Activated CD8-positive, alpha-beta memory T cell treated with anti-CD3 and anti-CD28 coated beads for 48 hours (primary cell): ENCODE results near the gene HIGD1B.

Source experiments
- DNase-seq, 3 experiments: peaks; one replicate each; pipeline ENCODE4 v3.0.0-alpha.2; 2020; ENCODE audit warnings: low read depth in 2 of 3, low spot score in 2 of 3

HIGD1B gene

DNA sequence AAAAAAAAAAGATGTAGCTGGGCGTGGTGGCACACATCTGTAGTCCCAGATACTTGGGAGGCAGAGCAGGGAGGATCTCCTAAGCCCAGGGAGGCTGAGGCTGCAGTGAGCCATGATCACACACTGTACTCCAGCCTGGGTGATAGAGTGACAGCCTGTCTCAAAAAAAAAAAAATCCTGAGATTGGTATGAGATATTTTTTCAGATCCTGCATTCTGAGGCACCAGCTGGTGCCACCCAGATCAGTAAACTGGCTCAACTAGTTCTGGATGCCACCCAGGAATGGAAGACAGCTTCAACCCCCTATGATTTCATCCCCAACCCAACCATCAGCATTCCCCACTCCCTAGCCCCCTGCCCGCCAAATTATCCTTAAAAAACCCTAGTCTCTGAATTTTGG, 10.5 kb upstream of the HIGD1B start:
- no peak for DNase-seq

DNA sequence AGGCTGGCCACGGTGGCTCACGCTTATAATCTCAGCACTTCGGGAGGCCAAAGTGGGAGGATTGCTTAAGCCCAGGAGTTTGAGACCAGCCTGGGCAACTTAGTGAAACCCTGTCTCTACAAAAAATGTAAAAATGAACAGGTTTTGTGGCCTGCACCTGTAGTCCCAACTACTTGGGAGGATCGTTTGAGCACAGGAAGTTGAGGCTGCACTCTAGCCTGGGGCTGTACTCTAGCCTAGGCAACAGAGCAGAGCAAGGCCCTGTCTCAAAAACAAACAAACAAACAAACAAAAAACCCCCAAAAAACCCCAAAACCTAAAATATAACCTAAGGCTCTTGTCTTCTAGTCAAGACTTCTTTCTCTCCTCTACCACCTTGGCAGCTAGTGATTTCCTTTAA, 7.4 kb upstream of the HIGD1B start:
- no peak for DNase-seq

- no peak for DNase-seq
Observed at GRCh38 chr17:44840936-44841335, 6.7 kb upstream of the HIGD1B start.

DNA sequence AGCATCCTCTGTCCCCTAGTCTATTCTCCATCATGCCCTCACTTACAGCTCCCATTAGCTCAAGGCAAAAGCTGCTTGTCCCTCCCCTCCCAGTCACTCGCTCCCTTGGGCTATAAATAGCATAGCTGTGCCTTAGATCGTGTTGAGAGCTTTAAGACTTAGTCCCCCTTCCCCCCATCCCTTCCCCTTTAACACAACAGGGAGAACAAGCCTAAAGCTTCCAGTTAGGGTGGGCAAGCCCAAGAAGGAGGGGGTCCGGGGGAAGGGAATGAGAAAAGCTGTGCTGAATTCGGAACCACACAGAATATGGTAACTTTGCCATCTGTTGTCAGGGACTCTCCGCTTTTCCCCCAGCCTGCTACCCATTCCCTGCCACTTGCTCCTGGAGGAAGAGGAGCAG, 4.9 kb upstream of the HIGD1B start:
- DNase-seq = no peak

- DNase-seq = no peak
Observed at GRCh38 chr17:44844390-44844830, 3.3 kb upstream of the HIGD1B start.

DNA sequence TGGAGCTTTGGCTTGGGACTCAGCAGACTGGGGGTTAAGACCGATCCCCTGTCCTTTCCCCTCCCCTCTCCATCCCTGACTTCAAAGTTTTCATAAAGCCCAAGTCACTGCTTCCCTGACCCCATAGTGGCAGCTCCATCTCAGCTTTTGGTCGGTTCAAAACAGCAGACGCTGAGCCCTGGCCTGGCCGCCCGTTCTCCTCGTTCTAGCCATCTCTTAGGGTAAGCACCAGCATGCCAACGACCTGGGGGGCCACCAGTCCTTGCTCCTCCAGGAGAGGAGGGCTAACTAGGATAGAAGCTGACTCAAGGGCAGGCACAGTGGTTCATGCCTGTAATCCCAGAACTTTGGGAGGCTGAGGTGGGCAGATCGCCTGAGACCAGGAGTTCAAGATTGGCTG, 1.5 kb upstream of the HIGD1B start:
- DNase-seq = no peak

DNA sequence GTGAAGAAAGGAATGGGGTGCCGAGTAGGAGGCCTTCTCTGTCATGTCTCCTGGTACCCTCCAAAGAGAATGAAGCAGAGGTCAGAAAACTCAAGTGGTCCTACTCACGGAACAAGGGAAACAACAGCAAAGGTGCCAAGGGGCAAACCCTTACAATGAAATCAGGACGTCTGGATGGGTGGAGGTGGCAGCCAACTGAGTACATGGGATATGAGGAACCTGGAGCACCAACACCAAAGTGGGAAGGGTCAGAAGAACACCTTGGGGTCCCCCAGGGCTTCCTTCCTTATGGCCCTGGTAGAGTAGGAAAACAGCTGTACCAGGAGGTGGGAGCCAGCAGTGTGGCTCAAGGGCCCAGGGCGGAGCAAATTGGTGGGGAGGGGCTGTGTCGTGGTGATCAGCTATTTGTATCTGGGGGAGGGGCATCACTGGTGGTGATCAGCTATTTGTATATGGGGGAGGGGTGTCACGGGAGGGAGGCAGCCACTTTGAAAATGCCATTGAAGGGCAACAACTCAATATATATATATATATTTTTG, 643 bp downstream of the HIGD1B start:
- no peak for DNase-seq

- no peak for DNase-seq
Observed at GRCh38 chr17:44848961-44849489, 1.3 kb downstream of the HIGD1B start.

GRCh38 chr17:44850025-44850424, 2.3 kb downstream of the HIGD1B start:
- no peak for DNase-seq

DNA sequence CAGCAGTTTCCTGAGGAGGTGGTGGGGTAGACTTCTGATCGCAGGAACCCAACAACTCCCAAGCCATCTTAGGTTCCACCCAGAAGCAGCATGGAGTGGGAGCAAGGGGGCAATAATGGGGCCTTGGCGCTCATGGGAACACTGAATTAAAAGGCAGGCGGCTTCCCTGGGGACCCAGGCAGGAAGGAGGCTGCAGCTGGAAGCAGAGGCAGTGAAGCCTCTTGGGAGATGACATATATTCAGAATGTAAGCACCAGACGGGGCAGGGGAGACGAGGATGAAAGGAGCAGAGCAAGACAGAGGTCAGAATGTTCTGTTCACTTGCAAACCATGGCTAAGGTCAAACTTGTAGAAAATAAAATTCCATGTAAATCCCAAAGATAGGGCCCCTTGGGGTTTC, 2.9 kb downstream of the HIGD1B start:
- DNase-seq = no peak

DNA sequence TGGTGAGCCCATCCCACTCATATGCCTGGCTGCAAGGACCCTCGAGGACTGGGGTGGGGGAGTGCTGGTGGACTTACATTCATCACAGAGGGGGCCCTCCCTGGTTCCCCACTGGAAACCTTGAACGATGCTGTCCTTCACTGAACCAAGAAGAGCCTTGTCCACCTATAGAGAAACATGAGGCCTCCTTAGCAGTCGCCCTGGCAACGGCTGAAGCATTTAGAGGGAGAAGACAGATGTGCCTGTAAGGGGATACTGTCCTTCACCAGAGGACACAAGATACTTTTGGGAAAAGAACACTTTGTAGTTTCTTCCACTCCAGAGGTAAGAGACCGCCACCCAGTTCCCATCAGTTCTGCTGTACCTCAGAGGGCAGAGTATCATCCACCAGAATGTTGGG, 6.5 kb downstream of the HIGD1B start:
- DNase-seq = no peak

DNA sequence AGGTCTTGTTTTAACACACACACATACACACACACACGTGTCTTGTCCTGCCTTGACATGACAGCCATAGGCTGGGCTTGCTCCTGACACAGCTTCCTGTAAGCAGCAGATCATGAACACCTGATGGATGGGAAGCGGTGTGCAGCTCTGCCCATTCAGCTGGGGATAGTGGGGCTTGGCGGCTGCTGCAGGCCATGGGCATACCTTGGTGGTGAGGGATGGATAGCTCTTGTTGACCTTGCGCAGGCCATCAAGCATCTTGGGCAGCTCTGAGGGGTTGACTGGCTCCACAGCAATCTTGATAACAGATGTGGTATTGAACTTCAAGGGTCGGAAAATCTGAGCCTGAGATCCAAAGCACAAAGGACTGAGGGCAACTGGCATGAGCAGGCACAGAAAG, 12.0 kb downstream of the HIGD1B start:
- no peak for DNase-seq

GRCh38 chr17:44862278-44862914, 14.7 kb downstream of the HIGD1B start:
- DNase-seq = no peak

GRCh38 chr17:44863061-44863918, 15.6 kb downstream of the HIGD1B start:
- DNase-seq = no peak

DNA sequence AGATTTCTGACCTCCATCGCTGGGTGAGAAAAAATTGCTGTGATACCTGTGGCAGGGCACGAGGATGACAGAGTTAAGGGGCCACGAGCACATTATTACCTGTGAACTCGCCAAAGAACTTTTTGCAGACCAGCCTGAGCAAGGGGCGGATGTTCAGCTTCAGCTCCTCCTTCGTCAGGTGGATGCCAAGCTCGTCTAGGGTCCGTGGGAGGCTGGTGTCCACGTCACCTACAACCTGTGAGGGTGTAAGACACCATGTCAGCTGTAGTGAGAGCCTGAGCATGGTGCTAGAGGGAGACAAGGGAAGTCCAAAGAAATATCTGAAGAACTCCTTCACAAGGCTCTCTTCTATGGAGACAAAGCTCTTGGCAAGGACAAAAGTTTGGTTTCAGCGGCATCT, 17.1 kb downstream of the HIGD1B start:
- no peak for DNase-seq

GRCh38 chr17:44865231-44865660, 17.6 kb downstream of the HIGD1B start:
- peak; percentile 3 to 47 (median 23) for DNase-seq

GRCh38 chr17:44865931-44866330, 18.2 kb downstream of the HIGD1B start:
- no peak for DNase-seq

DNA sequence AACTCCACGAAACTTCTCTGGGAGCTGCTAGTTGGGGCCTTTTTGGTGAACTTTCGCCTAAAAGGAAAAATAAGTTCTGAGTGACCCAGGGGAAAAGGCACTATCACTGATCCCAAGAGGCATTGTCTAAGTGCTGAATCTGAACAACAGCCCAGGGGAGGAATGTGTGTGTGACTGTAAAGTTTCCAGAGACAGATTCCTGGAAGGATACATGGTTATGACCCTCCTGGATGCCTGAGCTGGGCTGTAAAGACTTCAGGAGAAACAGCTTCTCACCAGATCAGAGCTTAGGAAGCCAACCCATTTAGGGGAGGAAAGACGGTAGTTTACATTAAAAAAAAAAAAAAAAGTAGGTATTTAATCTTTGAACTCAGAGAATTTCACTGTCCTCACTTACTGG, 20.2 kb downstream of the HIGD1B start:
- DNase-seq = no peak

DNA sequence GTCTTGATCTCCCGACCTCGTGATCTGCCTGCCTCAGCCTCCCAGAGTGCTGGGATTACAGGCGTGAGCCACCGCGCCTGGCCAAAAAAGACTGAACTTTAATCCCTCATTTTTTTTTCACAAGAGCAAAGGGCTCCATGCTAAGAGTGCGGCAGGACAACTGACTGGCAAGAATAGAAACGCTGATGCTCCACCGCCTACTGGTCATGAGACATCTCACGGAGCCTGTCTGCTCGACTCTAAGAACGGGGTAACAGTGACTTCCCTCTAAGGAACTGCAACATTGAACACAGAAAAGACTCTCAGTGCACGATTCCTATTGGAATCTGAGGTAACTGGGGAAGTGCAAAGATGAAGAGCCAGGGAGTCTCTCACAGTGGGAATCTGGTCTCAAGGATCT, 23.9 kb downstream of the HIGD1B start:
- no peak for DNase-seq

- DNase-seq = no peak
Observed at GRCh38 chr17:44872131-44872768, 24.6 kb downstream of the HIGD1B start.

- DNase-seq = no peak
Observed at GRCh38 chr17:44875761-44876160, 28.1 kb downstream of the HIGD1B start.

- no peak for DNase-seq
Observed at GRCh38 chr17:44877121-44877520, 29.4 kb downstream of the HIGD1B start.
